Right atrium auricular region (tissue), 2 donors: ENCODE measurements around the gene FAM163A. TPM values are rescaled to one million over a fixed set of nuclear protein-coding genes. Genes with fewer than 3 reads are reported as not detected.

ENCODE experiments used
- DNase-seq: peaks from one replicate; pipeline ENCODE4 v3.0.0-alpha.2; 2019; ENCODE audit warnings: low spot score
- H3K27ac ChIP-seq, 2 donors: fragments of 200-600 bp; sonication (generic); 1 replicate in 1 of 2; 2 replicates in 1 of 2; pipeline ENCODE4 v1.5.1; 2016 to 2019
- H3K27me3 ChIP-seq, 2 donors: fragments of 200-600 bp; sonication (generic); one replicate each; pipeline versions ENCODE4 v1.5.1 to v1.6.0; 2017 to 2019
- H3K36me3 ChIP-seq: fragments of 200-600 bp; sonication (generic); one replicate; pipeline ENCODE4 v1.5.1; 2016
- H3K4me1 ChIP-seq, 2 donors: fragments of 200-600 bp; sonication (generic); one replicate each; pipeline versions ENCODE4 v1.5.1 to v1.6.0; 2017 to 2019
- H3K4me3 ChIP-seq, 2 donors: fragments of 200-600 bp; sonication (generic); 1 replicate in 1 of 2; 2 replicates in 1 of 2; pipeline ENCODE4 v1.5.1; 2017 to 2019; ENCODE audit warnings: mild to moderate bottlenecking in 1 of 2, moderate library complexity in 1 of 2
- H3K9me3 ChIP-seq, 2 donors: fragments of 200-600 bp; sonication (generic); one replicate each; pipeline ENCODE4 v1.5.1; 2019
- total RNA-seq, 2 donors: library from RNA; depleted of rRNA; stranded (reverse); fragments of >200 nt; gene quantifications; one replicate each; pipeline ENCODE4 v1.1.0, GENCODE V29; 2016
- TF ChIP-seq, protein P1 (sequence below), 2 donors: fragments of 200-600 bp; sonication (generic); IDR thresholded peaks; one replicate each; pipeline ENCODE4 v1.5.1; 2019; ENCODE audit warnings: antibody characterized with exemption in 2 of 2

Gene FAM163A
- total RNA-seq, 2 donors from 2014 or later, result not detected

DNA sequence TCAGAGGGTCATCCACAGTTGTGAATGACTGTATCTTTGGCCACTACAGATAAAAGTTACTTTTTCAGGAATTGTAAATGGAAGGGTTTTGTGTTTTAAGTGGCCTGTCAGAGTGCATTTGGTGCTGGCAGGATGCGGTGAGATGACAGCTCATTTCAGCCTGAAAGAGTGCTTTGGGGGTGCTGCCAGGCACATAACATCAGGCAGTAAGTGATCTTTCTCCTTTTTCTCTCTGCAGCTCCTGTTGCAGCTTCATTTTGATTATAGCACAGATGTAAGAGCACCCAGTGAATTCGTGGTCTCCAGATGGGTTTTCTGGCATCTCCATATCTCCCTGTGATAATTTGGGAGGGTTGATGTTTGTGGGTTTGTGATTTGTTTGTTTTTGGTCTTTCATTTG, 14.8 kb upstream of the FAM163A start:
- DNase-seq, result no peak
- no peaks in the 10 kb centered on the region for H3K4me1 ChIP-seq
- no peaks in the 10 kb centered on the region for H3K36me3 ChIP-seq
- TF ChIP-seq, protein P1, sequence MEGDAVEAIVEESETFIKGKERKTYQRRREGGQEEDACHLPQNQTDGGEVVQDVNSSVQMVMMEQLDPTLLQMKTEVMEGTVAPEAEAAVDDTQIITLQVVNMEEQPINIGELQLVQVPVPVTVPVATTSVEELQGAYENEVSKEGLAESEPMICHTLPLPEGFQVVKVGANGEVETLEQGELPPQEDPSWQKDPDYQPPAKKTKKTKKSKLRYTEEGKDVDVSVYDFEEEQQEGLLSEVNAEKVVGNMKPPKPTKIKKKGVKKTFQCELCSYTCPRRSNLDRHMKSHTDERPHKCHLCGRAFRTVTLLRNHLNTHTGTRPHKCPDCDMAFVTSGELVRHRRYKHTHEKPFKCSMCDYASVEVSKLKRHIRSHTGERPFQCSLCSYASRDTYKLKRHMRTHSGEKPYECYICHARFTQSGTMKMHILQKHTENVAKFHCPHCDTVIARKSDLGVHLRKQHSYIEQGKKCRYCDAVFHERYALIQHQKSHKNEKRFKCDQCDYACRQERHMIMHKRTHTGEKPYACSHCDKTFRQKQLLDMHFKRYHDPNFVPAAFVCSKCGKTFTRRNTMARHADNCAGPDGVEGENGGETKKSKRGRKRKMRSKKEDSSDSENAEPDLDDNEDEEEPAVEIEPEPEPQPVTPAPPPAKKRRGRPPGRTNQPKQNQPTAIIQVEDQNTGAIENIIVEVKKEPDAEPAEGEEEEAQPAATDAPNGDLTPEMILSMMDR (IDR thresholded peaks at IDR 0.05), result no peak
- no peaks in the 10 kb centered on the region for H3K27me3 ChIP-seq
- no peak overlapping the region for H3K4me3 ChIP-seq
- no peaks in the 10 kb centered on the region for H3K9me3 ChIP-seq
- no peak overlapping the region for H3K27ac ChIP-seq

DNA sequence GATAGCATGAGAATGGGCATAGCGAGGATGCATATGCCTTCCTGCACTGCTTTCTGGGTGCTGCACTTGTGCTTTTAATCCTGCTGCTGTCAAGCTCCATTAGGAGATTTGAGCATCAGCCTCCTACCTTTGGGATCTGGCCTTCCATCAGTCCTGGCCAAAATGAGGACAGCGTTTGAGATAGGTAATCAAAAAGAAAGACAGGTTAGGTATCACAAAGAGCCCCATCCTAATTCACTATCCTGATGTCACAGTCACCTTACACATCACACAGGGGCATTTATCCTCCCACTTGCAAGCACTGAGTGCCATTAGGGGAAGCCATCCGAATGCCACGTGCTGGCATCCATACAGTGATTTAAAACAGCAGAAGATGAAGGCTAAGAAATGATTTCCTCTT, 13.2 kb upstream of the FAM163A start:
- no peak overlapping the region for H3K4me3 ChIP-seq
- TF ChIP-seq, protein P1 (IDR thresholded peaks at IDR 0.05), result no peak
- no peaks in the 10 kb centered on the region for H3K36me3 ChIP-seq
- no peaks in the 10 kb centered on the region for H3K9me3 ChIP-seq
- H3K27me3 ChIP-seq, result no peaks in the 10 kb centered on the region
- no peak for DNase-seq
- H3K27ac ChIP-seq, result no peak overlapping the region
- no peaks in the 10 kb centered on the region for H3K4me1 ChIP-seq

DNA sequence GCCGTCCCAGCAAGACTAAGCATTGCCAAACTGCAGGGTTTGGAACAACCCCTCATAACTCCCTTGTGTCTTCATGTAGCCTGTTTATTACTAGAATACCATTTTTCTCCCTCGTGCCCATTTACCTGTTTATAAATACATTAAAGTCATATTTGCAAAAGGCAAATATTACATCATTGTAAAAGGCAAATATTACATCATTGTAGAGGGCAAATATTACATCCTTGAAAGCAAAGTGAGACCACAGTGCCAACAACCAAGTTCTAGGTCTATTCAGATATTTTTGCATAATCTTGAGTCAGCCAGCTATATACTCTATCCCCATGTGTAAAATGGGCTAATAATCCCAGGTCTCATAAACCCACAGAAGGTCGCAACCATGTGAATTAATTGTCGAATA, 11.4 kb upstream of the FAM163A start:
- no peaks in the 10 kb centered on the region for H3K4me1 ChIP-seq
- H3K27me3 ChIP-seq, result no peaks in the 10 kb centered on the region
- H3K36me3 ChIP-seq, result no peaks in the 10 kb centered on the region
- TF ChIP-seq, protein P1 (IDR thresholded peaks at IDR 0.05), result no peak
- no peaks in the 10 kb centered on the region for H3K9me3 ChIP-seq
- no peak overlapping the region for H3K4me3 ChIP-seq
- H3K27ac ChIP-seq, result no peak overlapping the region
- no peak for DNase-seq

DNA sequence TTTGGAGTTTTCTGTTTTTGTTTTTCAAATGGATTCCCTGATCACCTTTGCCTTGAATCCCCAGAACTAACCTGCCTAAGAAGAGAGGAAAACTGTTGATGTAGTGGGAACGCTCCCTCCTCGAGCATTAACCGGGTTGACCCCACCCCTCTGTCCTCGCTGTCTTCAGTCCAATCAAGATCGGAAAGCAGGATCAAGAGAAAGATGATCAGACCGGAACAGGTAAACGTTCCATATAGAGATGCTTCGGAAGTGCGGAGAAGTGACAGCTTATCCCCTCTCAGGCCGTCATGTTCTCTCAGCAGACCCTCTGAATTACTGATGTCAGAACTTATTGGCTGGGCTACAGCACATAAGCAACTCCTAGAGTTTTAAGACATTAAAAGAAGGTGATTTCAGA, 800 bp upstream of the FAM163A start:
- Histone ChIP-seq H3K9me3 (peaks cover 0 to 12% of the 10 kb centered on the region in 2 donors), H3K36me3 (no peaks in the 10 kb centered on the region), H3K4me1 (peaks cover 0 to 23% of the 10 kb centered on the region in 2 donors), H3K4me3 (no peak overlapping the region), H3K27ac (no peak overlapping the region), H3K27me3 (peaks cover 4 to 13% of the 10 kb centered on the region in 2 donors)
- TF ChIP-seq, protein P1 (IDR thresholded peaks at IDR 0.05), result no peak
- DNase-seq, result no peak

DNA sequence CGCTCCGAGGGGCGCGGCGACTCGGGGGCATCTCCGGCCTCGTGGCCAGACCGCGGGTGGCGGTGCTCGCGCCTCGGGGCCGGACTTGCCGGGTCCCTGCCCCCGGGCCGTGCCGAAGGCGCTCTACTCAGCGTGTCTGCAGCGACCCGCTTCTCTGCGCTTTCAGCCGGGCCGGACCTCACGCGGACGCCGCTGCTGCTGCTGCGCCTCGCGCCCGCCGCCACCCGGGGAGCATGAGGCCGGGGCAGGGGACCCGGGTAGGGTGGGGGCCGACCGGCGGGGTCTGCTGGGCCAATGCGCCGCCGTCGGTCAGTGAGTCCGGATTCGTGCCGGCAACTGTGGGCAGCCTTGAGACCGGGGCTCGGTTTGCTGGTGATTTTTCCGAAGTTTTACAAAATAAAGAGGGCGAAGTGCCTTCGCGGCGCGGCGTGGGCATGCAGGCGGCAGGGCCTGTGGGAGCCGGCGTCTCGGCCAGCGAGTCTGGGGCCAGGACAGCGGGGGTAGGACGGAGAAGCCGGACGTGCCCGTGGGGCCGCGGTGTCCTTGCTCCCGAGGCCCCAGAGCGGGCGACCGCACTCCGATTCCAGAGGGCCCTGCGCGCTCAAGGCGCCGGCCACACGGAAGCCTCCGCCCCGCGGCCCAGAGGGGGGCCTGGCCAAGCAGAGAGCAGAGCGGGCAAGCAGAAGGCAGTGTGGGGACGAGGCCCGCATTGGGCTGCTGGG, 749 bp downstream of the FAM163A start:
- TF ChIP-seq, protein P1 (IDR thresholded peaks at IDR 0.05), result no peak
- Histone ChIP-seq H3K4me1 (peaks cover 0 to 23% of the 10 kb centered on the region in 2 donors), H3K36me3 (no peaks in the 10 kb centered on the region), H3K27me3 (peaks cover 4 to 13% of the 10 kb centered on the region in 2 donors), H3K27ac (no peak overlapping the region), H3K4me3 (peak overlapping the region in 1 of 2 donors; percentile 38), H3K9me3 (peaks cover 0 to 12% of the 10 kb centered on the region in 2 donors)
- no peak for DNase-seq
